GM12874 (cell line): Measurements from ENCODE around the gene NBAS.

Experiments used
- CTCF ChIP-seq: IDR thresholded peaks from 2 replicates; pipeline ENCODE4 v1.5.1; 2011; ENCODE audit warnings: low read depth, mild to moderate bottlenecking, control low read depth, low read length, moderate library complexity; ENCODE audit not compliant: insufficient read depth

The NBAS gene

DNA sequence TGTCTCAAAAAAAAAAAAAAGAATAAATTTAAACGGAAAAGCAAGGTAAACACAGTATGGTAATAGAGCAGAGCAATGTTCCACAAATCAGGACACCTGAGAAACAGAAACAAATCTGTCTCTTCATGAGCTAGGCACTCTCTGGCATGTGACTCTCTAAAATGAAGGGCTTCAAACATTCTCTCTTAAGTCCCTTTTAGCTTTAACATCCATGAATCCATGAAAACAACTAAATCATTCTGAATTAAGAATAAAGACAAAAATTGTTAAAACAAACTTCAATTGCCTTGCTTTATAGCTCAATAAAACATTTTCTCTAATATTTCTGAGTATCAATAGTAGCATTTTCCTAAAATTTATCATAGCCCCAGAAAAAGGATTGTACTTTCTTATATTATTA, 132.1 kb downstream of the NBAS start:
- TF ChIP-seq CTCF = no peak

GRCh38 chr2:15427987-15428386, 133.1 kb downstream of the NBAS start:
- TF ChIP-seq CTCF = no peak

DNA sequence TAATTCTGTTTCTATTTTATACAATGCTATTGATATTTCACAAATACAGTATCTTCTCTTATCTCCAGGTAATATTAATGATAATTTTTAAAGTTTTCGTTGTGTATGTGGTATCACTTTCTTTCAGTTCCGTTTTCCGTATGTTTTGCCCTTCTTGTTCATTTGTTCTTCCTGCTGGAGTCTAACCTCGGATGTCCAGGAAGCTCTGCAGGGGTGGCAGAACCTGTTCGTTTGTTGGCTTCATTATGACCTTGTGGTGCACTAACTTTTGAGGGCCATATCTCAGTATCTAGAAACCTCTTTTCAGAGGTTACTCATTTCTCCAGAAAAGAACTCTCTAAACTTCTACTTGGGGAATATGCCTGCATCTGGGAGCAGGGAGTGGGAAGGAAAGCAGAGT, 134.5 kb downstream of the NBAS start:
- TF ChIP-seq CTCF = no peak

DNA sequence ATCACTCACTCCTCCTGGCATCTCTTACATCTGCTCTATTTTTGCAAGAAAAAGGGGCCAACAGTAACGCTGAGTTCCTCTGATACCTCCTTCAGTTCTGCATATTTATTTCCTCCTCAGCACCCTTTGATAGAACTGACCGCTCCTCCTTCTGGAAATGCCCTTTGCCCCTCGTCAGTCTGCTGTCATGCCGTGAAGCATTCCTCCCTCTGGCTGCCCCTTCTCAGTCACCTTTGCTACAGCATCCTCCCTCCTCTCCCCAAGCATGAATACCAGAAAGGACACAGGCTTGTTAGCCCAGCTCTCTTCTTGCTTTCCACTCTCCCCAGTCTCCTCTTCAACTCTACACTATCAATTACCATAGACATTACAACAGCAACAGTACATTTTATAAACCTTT, 135.4 kb downstream of the NBAS start:
- TF ChIP-seq CTCF = no peak

DNA sequence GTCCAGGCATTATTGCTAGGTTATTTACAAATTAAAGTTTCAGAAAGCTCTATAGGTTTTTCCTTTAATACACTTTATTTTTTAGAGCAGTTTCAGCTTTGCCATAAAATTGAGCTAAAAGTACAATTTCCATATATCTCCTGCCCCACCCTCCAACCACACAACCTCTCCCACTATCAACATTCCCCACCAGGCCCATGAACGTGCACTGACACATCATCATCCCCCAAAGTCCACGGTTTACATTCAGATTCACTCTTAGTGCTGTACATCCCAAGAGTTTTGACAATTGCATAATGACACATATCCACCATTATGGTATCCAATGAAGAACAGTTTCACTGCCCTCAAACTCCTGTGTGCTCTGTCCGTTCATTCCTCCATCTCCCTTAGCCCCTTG, 139.4 kb downstream of the NBAS start:
- TF ChIP-seq CTCF = no peak

DNA sequence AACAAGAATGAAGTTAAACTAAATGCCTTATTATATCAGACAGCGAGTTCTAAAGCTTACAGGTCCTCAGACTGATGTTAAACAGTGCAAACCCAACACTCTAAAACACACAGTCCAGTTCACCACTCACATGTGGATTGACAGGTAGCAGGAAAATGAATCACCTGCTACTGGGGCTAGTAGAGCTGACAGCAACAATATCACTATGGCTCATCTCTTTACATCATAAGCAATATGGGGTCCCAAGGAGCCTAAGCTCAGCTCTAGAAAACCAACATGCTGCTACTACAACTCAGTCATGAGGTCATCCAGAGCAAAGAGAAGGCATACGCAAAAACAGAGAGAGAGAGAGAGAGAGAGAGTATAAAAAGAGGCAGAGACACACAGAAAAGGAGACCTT, 145.4 kb downstream of the NBAS start:
- no peak for TF ChIP-seq CTCF

- no peak for TF ChIP-seq CTCF
Observed at GRCh38 chr2:15412779-15413178, 148.4 kb downstream of the NBAS start.

GRCh38 chr2:15412309-15412708, 148.8 kb downstream of the NBAS start:
- no peak for TF ChIP-seq CTCF
